ENCODE data around the gene SERPINI1.

- TF ChIP-seq CTCF (IDR thresholded peaks at IDR 0.05) (no peak), SIN3A (IDR thresholded peaks at IDR 0.05; ENCODE audit: borderline replicate concordance, insufficient read depth, low read depth, low read length) (no peak)
Measured at GRCh38 chr3:167863811-167864551, 128.5 kb downstream of the SERPINI1 start.
